Mammary epithelial cell (primary cell): ENCODE results near the gene CAPN8.

Experiments used
- CTCF ChIP-seq, 2 donors: IDR thresholded peaks in 1 of 2; conservative IDR thresholded peaks in 1 of 2; 2 replicates each; pipeline ENCODE4 v1.5.1; 2011 to 2012; ENCODE audit warnings: inconsistent platforms in 2 of 2, low read length in 2 of 2, mild to moderate bottlenecking in 2 of 2, control low read depth in 1 of 2, low read depth in 1 of 2; ENCODE audit not compliant: insufficient read depth in 1 of 2; ENCODE audit errors: extremely low read depth in 1 of 2
- EZH2 ChIP-seq: IDR thresholded peaks from 2 replicates; pipeline ENCODE4 v1.6.1; 2012; ENCODE audit warnings: low read length, inconsistent platforms, borderline replicate concordance

GRCh38 chr1:223519116-223519515 lies 146.4 kb downstream of the CAPN8 start:
- TF ChIP-seq CTCF (conservative IDR thresholded peaks at IDR 0.05 in 1 of 2, IDR thresholded peaks at IDR 0.05 in 1 of 2; ENCODE audit: extremely low read depth in 1 of 2, insufficient read depth in 1 of 2, low read depth in 1 of 2, low read length in 2 of 2) = no peak
- no peak for TF ChIP-seq EZH2
